Fibroblast of lung (primary cell): ENCODE measurements around the gene TTC21B. TPM values are rescaled to one million over a fixed set of nuclear protein-coding genes. Genes with fewer than 3 reads are reported as not detected.

Experiments
- DNase-seq, 2 donors: peaks; one replicate each; pipeline versions ENCODE4 v3.0.0 to v3.0.0-alpha.2; 2010; ENCODE audit warnings: low read depth in 2 of 2
- H2AFZ ChIP-seq: 2 replicates; pipeline ENCODE4 v1.5.1; 2012; ENCODE audit warnings: low read length, control low read depth, inconsistent platforms
- H3K27ac ChIP-seq: 2 replicates; pipeline ENCODE4 v1.5.1; 2011; ENCODE audit warnings: low read length, control low read depth; ENCODE audit not compliant: insufficient read depth
- H3K27me3 ChIP-seq: 2 replicates; pipeline ENCODE4 v1.5.1; 2011; ENCODE audit warnings: mild to moderate bottlenecking, low read length; ENCODE audit not compliant: control insufficient read depth, insufficient read depth
- H3K36me3 ChIP-seq: 2 replicates; pipeline ENCODE4 v1.5.1; 2011; ENCODE audit warnings: low read length; ENCODE audit not compliant: control insufficient read depth, insufficient read depth
- H3K4me1 ChIP-seq: 2 replicates; pipeline ENCODE4 v1.5.1; 2011; ENCODE audit warnings: low read length; ENCODE audit not compliant: control insufficient read depth, insufficient read depth; ENCODE audit errors: extremely low read depth
- H3K4me2 ChIP-seq: 2 replicates; pipeline ENCODE4 v1.5.1; 2011; ENCODE audit warnings: low read length, control low read depth; ENCODE audit not compliant: insufficient read depth; ENCODE audit errors: extremely low read depth
- H3K4me3 ChIP-seq, 4 experiments: fragments of 200-600 bp in 1 of 4; sonication (generic) in 1 of 4; replicated peaks in 1 of 4; 2 replicates each; pipeline ENCODE4 v1.5.1; 2011 to 2016; ENCODE audit warnings: low read length in 4 of 4, low read depth in 3 of 4, mild to moderate bottlenecking in 3 of 4, control low read depth in 2 of 4, inconsistent platforms in 1 of 4, mixed read lengths in 1 of 4; ENCODE audit not compliant: insufficient read depth in 1 of 4; ENCODE audit errors: control extremely low read depth in 1 of 4
- H3K79me2 ChIP-seq: 2 replicates; pipeline ENCODE4 v1.5.1; 2012; ENCODE audit warnings: mild to moderate bottlenecking, low read length, inconsistent platforms; ENCODE audit not compliant: control insufficient read depth, insufficient read depth
- H3K9ac ChIP-seq: 2 replicates; pipeline ENCODE4 v1.5.1; 2011; ENCODE audit warnings: mild to moderate bottlenecking, low read length, control low read depth; ENCODE audit not compliant: insufficient read depth
- H3K9me3 ChIP-seq: 2 replicates; pipeline ENCODE4 v1.5.1; 2012; ENCODE audit warnings: low read depth, low read length; ENCODE audit not compliant: control insufficient read depth, insufficient read depth
- H4K20me1 ChIP-seq: 2 replicates; pipeline ENCODE4 v1.5.1; 2011; ENCODE audit warnings: low read length; ENCODE audit not compliant: control insufficient read depth, insufficient read depth; ENCODE audit errors: extremely low read depth
- EZH2 ChIP-seq: IDR thresholded peaks from 2 replicates; pipeline ENCODE4 v1.5.1; 2012; ENCODE audit warnings: low read length, control low read depth, mild to moderate bottlenecking; ENCODE audit errors: missing control alignments
- polyA plus RNA-seq, 2 donors: library from polyadenylated mRNA; depleted of rRNA in 1 of 2; stranded (reverse) in 1 of 2; unstranded in 1 of 2; fragments of >200 nt; gene quantifications; 2 replicates each; pipeline ENCODE4 v1.2.1, GENCODE V29; 2011 to 2012; ENCODE audit warnings: missing spikeins in 1 of 2
- total RNA-seq: library from RNA; depleted of rRNA; stranded (reverse); fragments of >200 nt; gene quantifications from 2 replicates; pipeline ENCODE4 v1.2.1, GENCODE V29; 2014
- TF ChIP-seq, protein P1 (sequence below), 2 donors: IDR thresholded peaks in 1 of 2; conservative IDR thresholded peaks in 1 of 2; 1 replicate in 1 of 2; 2 replicates in 1 of 2; pipeline ENCODE4 v1.5.1; 2011 to 2012; ENCODE audit warnings: low read length in 2 of 2, control low read depth in 1 of 2, inconsistent platforms in 1 of 2, low read depth in 1 of 2, mild to moderate bottlenecking in 1 of 2

Gene TTC21B
- total and polyA plus RNA-seq, 2 donors (not counting 1 experiment from before 2014, with no cell fraction given): 6.3 to 28.6 TPM

GRCh38 chr2:165961818-165962217 is 8.2 kb upstream of the TTC21B start:
- no peak overlapping the region for H2AFZ ChIP-seq

DNA sequence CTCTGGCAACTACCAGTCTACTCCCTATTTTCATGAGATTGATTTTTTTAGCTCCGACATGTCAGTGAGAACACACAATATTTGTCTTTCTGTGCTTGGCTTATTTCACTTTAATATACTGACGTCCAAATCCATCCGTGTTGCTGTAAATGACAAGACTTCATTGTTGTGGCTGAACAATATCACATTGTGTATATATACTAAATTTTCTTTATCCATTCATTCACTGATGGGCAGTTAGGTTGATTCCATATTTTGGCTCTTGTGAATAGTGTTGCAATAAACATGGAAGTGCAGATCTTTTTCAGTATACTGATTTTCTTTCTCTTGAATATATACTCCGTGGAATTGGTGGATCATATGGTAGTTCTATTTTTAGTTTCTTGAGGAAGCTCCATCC is 5.8 kb upstream of the TTC21B start:
- no peak for TF ChIP-seq EZH2
- TF ChIP-seq, protein P1, sequence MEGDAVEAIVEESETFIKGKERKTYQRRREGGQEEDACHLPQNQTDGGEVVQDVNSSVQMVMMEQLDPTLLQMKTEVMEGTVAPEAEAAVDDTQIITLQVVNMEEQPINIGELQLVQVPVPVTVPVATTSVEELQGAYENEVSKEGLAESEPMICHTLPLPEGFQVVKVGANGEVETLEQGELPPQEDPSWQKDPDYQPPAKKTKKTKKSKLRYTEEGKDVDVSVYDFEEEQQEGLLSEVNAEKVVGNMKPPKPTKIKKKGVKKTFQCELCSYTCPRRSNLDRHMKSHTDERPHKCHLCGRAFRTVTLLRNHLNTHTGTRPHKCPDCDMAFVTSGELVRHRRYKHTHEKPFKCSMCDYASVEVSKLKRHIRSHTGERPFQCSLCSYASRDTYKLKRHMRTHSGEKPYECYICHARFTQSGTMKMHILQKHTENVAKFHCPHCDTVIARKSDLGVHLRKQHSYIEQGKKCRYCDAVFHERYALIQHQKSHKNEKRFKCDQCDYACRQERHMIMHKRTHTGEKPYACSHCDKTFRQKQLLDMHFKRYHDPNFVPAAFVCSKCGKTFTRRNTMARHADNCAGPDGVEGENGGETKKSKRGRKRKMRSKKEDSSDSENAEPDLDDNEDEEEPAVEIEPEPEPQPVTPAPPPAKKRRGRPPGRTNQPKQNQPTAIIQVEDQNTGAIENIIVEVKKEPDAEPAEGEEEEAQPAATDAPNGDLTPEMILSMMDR (conservative IDR thresholded peaks at IDR 0.05 in 1 of 2, IDR thresholded peaks at IDR 0.05 in 1 of 2; ENCODE audit: low read depth in 1 of 2, low read length in 2 of 2): no peak
- no peaks in the 10 kb centered on the region for H3K27me3 ChIP-seq
- H3K4me2 ChIP-seq: no peak overlapping the region
- no peak overlapping the region for H3K27ac ChIP-seq
- no peak overlapping the region for H3K4me3 ChIP-seq
- H3K9ac ChIP-seq: no peak overlapping the region
- DNase-seq: no peak
- no peaks in the 10 kb centered on the region for H4K20me1 ChIP-seq
- H2AFZ ChIP-seq: no peak overlapping the region
- H3K4me1 ChIP-seq: no peaks in the 10 kb centered on the region
- H3K79me2 ChIP-seq: no peaks in the 10 kb centered on the region
- no peaks in the 10 kb centered on the region for H3K9me3 ChIP-seq
- H3K36me3 ChIP-seq: no peaks in the 10 kb centered on the region

More at GRCh38 chr2:165961818-165962217, 8.2 kb upstream of the TTC21B start:
- Histone ChIP-seq H4K20me1 (no peaks in the 10 kb centered on the region), H3K27me3 (no peaks in the 10 kb centered on the region), H3K79me2 (no peaks in the 10 kb centered on the region), H3K4me2 (no peak overlapping the region), H3K4me3 (no peak overlapping the region), H3K36me3 (no peaks in the 10 kb centered on the region), H3K9ac (no peak overlapping the region), H3K27ac (no peak overlapping the region), H3K9me3 (no peaks in the 10 kb centered on the region), H3K4me1 (no peaks in the 10 kb centered on the region)
- TF ChIP-seq, protein P1 (conservative IDR thresholded peaks at IDR 0.05 in 1 of 2, IDR thresholded peaks at IDR 0.05 in 1 of 2; ENCODE audit: low read depth in 1 of 2, low read length in 2 of 2): no peak
- no peak for TF ChIP-seq EZH2
- DNase-seq: no peak

- H3K36me3 ChIP-seq: no peaks in the 10 kb centered on the region
- no peaks in the 10 kb centered on the region for H3K9me3 ChIP-seq
- no peaks in the 10 kb centered on the region for H3K79me2 ChIP-seq
- H3K27me3 ChIP-seq: no peaks in the 10 kb centered on the region
- H3K9ac ChIP-seq: no peak overlapping the region
- no peaks in the 10 kb centered on the region for H3K4me1 ChIP-seq
- DNase-seq: no peak
- H2AFZ ChIP-seq: no peak overlapping the region
- H4K20me1 ChIP-seq: no peaks in the 10 kb centered on the region
- H3K4me2 ChIP-seq: no peak overlapping the region
- TF ChIP-seq EZH2: no peak
- TF ChIP-seq, protein P1 (conservative IDR thresholded peaks at IDR 0.05 in 1 of 2, IDR thresholded peaks at IDR 0.05 in 1 of 2; ENCODE audit: low read depth in 1 of 2, low read length in 2 of 2): no peak
- no peak overlapping the region for H3K4me3 ChIP-seq
- no peak overlapping the region for H3K27ac ChIP-seq
Observed at GRCh38 chr2:165958313-165958960, 4.9 kb upstream of the TTC21B start.
